GM19238 (cell line): Measurements from ENCODE around the gene WASHC2A.
"Not testable (repeated sequence)": the region's sequence is repeated elsewhere in the genome, so short reads cannot be mapped to it uniquely, and the experiment has no call there.

Experiments used
- DNase-seq: peaks from one replicate; pipeline ENCODE4 v3.0.0; 2011; ENCODE audit warnings: low spot score; ENCODE audit not compliant: insufficient read length

Gene WASHC2A

GRCh38 chr10:50067546-50068351 is at the start of gene WASHC2A:
TSS of gene WASHC2A (plus strand) at chr10:50067954. CDS start at chr10:50068006, 52 bp downstream.
- peak; percentile 59 for DNase-seq

GRCh38 chr10:50019279-50019678 is 48.5 kb upstream of the WASHC2A start:
- not testable (repeated sequence) for DNase-seq

- not testable (repeated sequence) for DNase-seq
Observed at GRCh38 chr10:50020451-50021024, 47.2 kb upstream of the WASHC2A start.

GRCh38 chr10:50021646-50022045 is 46.1 kb upstream of the WASHC2A start:
- DNase-seq = no peak

- not testable (repeated sequence) for DNase-seq
Observed at GRCh38 chr10:50024716-50025383, 42.9 kb upstream of the WASHC2A start.

- DNase-seq = no peak
Observed at GRCh38 chr10:50025627-50026026, 42.1 kb upstream of the WASHC2A start.

- DNase-seq = no peak
Observed at GRCh38 chr10:50027195-50027594, 40.6 kb upstream of the WASHC2A start.

- no peak for DNase-seq
Observed at GRCh38 chr10:50033481-50033880, 34.3 kb upstream of the WASHC2A start.

- DNase-seq = not testable (repeated sequence)
Observed at GRCh38 chr10:50035337-50035736, 32.4 kb upstream of the WASHC2A start.

- DNase-seq = no peak
Observed at GRCh38 chr10:50044941-50045664, 22.7 kb upstream of the WASHC2A start.

- DNase-seq = not testable (repeated sequence)
Observed at GRCh38 chr10:50046457-50046856, 21.3 kb upstream of the WASHC2A start.

GRCh38 chr10:50047594-50047993 is 20.2 kb upstream of the WASHC2A start:
- not testable (repeated sequence) for DNase-seq

GRCh38 chr10:50051995-50052660 is 15.6 kb upstream of the WASHC2A start:
- not testable (repeated sequence) for DNase-seq

- not testable (repeated sequence) for DNase-seq
Observed at GRCh38 chr10:50052778-50053376, 14.9 kb upstream of the WASHC2A start.

GRCh38 chr10:50055494-50056292 is 12.1 kb upstream of the WASHC2A start:
- not testable (repeated sequence) for DNase-seq

GRCh38 chr10:50056654-50057053 is 11.1 kb upstream of the WASHC2A start:
- not testable (repeated sequence) for DNase-seq

- not testable (repeated sequence) for DNase-seq
Observed at GRCh38 chr10:50058727-50059126, 9.0 kb upstream of the WASHC2A start.

- not testable (repeated sequence) for DNase-seq
Observed at GRCh38 chr10:50059946-50060345, 7.8 kb upstream of the WASHC2A start.

GRCh38 chr10:50061548-50061947 is 6.2 kb upstream of the WASHC2A start:
- DNase-seq = not testable (repeated sequence)

- no peak for DNase-seq
Observed at GRCh38 chr10:50063100-50063499, 4.7 kb upstream of the WASHC2A start.
